ENCODE data around the gene IL17RE. TPM values are rescaled to one million over a fixed set of nuclear protein-coding genes. Genes with fewer than 3 reads are reported as not detected.
"Not testable (repeated sequence)": the region's sequence is repeated elsewhere in the genome, so short reads cannot be mapped to it uniquely, and the experiment has no call there.

The IL17RE gene
- total RNA-seq, 1 donor from 2014 or later = 0.74 TPM

- no peaks in the 10 kb centered on the region for H3K36me3 Mint-ChIP-seq (ENCODE audit: low read depth, unreplicated experiment)
- no peak for DNase-seq (ENCODE audit: low spot score)
- H3K27me3 Mint-ChIP-seq (ENCODE audit: unreplicated experiment) = peaks cover 6% of the 10 kb centered on the region
- no peaks in the 10 kb centered on the region for H3K9me3 Mint-ChIP-seq (ENCODE audit: unreplicated experiment)
- no peak overlapping the region for H3K4me3 Mint-ChIP-seq (ENCODE audit: unreplicated experiment)
- no peak for TF ChIP-seq CTCF (IDR thresholded peaks at IDR 0.05; ENCODE audit: unreplicated experiment)
- no peak overlapping the region for H3K27ac Mint-ChIP-seq (ENCODE audit: unreplicated experiment)
- no peaks in the 10 kb centered on the region for H3K4me1 Mint-ChIP-seq (ENCODE audit: unreplicated experiment)
These were observed 36.0 kb upstream of the IL17RE start for GRCh38 chr3:9866639-9867038.

- Mint-ChIP-seq H3K4me3 (ENCODE audit: unreplicated experiment) (no peak overlapping the region), H3K27me3 (ENCODE audit: unreplicated experiment) (peaks cover 4% of the 10 kb centered on the region), H3K4me1 (ENCODE audit: unreplicated experiment) (no peaks in the 10 kb centered on the region), H3K36me3 (ENCODE audit: low read depth, unreplicated experiment) (no peaks in the 10 kb centered on the region), H3K27ac (ENCODE audit: unreplicated experiment) (no peak overlapping the region), H3K9me3 (ENCODE audit: unreplicated experiment) (no peaks in the 10 kb centered on the region)
- no peak for TF ChIP-seq CTCF (IDR thresholded peaks at IDR 0.05; ENCODE audit: unreplicated experiment)
- no peak for DNase-seq (ENCODE audit: low spot score)
These were observed 35.5 kb upstream of the IL17RE start for GRCh38 chr3:9867106-9867505.

- no peaks in the 10 kb centered on the region for H3K36me3 Mint-ChIP-seq (ENCODE audit: low read depth, unreplicated experiment)
- no peak overlapping the region for H3K27ac Mint-ChIP-seq (ENCODE audit: unreplicated experiment)
- H3K4me1 Mint-ChIP-seq (ENCODE audit: unreplicated experiment) = no peaks in the 10 kb centered on the region
- no peak for TF ChIP-seq CTCF (IDR thresholded peaks at IDR 0.05; ENCODE audit: unreplicated experiment)
- H3K9me3 Mint-ChIP-seq (ENCODE audit: unreplicated experiment) = no peaks in the 10 kb centered on the region
- no peak for DNase-seq (ENCODE audit: low spot score)
- peaks cover 4% of the 10 kb centered on the region for H3K27me3 Mint-ChIP-seq (ENCODE audit: unreplicated experiment)
- H3K4me3 Mint-ChIP-seq (ENCODE audit: unreplicated experiment) = no peak overlapping the region
These were observed 32.7 kb upstream of the IL17RE start for GRCh38 chr3:9869955-9870354.

GRCh38 chr3:9870978-9871377 is 31.7 kb upstream of the IL17RE start:
- Mint-ChIP-seq H3K4me3 (ENCODE audit: unreplicated experiment) (no peak overlapping the region), H3K36me3 (ENCODE audit: low read depth, unreplicated experiment) (no peaks in the 10 kb centered on the region), H3K9me3 (ENCODE audit: unreplicated experiment) (no peaks in the 10 kb centered on the region), H3K4me1 (ENCODE audit: unreplicated experiment) (no peaks in the 10 kb centered on the region), H3K27ac (ENCODE audit: unreplicated experiment) (no peak overlapping the region), H3K27me3 (ENCODE audit: unreplicated experiment) (peaks cover 4% of the 10 kb centered on the region)
- no peak for TF ChIP-seq CTCF (IDR thresholded peaks at IDR 0.05; ENCODE audit: unreplicated experiment)
- DNase-seq (ENCODE audit: low spot score) = no peak

GRCh38 chr3:9872067-9872466 is 30.6 kb upstream of the IL17RE start:
- DNase-seq (ENCODE audit: low spot score); H3K9me3 Mint-ChIP-seq (ENCODE audit: unreplicated experiment); H3K36me3 Mint-ChIP-seq (ENCODE audit: low read depth, unreplicated experiment); H3K27me3 Mint-ChIP-seq (ENCODE audit: unreplicated experiment); H3K4me1 Mint-ChIP-seq (ENCODE audit: unreplicated experiment); H3K27ac Mint-ChIP-seq (ENCODE audit: unreplicated experiment); H3K4me3 Mint-ChIP-seq (ENCODE audit: unreplicated experiment): not testable (repeated sequence)

GRCh38 chr3:9875448-9875847 is 27.2 kb upstream of the IL17RE start:
- Mint-ChIP-seq H3K4me3 (ENCODE audit: unreplicated experiment) (no peak overlapping the region), H3K9me3 (ENCODE audit: unreplicated experiment) (no peaks in the 10 kb centered on the region), H3K27me3 (ENCODE audit: unreplicated experiment) (peaks cover 2% of the 10 kb centered on the region), H3K36me3 (ENCODE audit: low read depth, unreplicated experiment) (no peaks in the 10 kb centered on the region), H3K27ac (ENCODE audit: unreplicated experiment) (no peak overlapping the region), H3K4me1 (ENCODE audit: unreplicated experiment) (no peaks in the 10 kb centered on the region)
- no peak for TF ChIP-seq CTCF (IDR thresholded peaks at IDR 0.05; ENCODE audit: unreplicated experiment)
- DNase-seq (ENCODE audit: low spot score) = no peak

- H3K27ac Mint-ChIP-seq (ENCODE audit: unreplicated experiment); H3K9me3 Mint-ChIP-seq (ENCODE audit: unreplicated experiment); H3K4me3 Mint-ChIP-seq (ENCODE audit: unreplicated experiment); DNase-seq (ENCODE audit: low spot score); H3K27me3 Mint-ChIP-seq (ENCODE audit: unreplicated experiment); H3K36me3 Mint-ChIP-seq (ENCODE audit: low read depth, unreplicated experiment); H3K4me1 Mint-ChIP-seq (ENCODE audit: unreplicated experiment): not testable (repeated sequence)
These were observed 26.4 kb upstream of the IL17RE start for GRCh38 chr3:9876255-9876654.

Measured in endothelial cell (in vitro differentiated cells).